Measurements from ENCODE around the gene ALDH4A1. TPM values are rescaled to one million over a fixed set of nuclear protein-coding genes. Genes with fewer than 3 reads are reported as not detected.

Gene ALDH4A1
- total and polyA plus RNA-seq, 7 donors, result 19.5 to 81.1 (median 31.9) TPM

- no peaks in the 10 kb centered on the region for H3K9me3 ChIP-seq
- no peak overlapping the region for H3K27ac ChIP-seq
- TF ChIP-seq CTCF (IDR thresholded peaks at IDR 0.05), result no peak
- peaks cover 48% of the 10 kb centered on the region for H3K4me1 ChIP-seq
- intact Hi-C loops (cut with DNase I), result no loop called here
- ATAC-seq, result no peak
- no peak for DNase-seq
- no peaks in the 10 kb centered on the region for H3K27me3 ChIP-seq (ENCODE audit: insufficient read depth in 3 of 3, low read length in 2 of 3)
- no peak overlapping the region for H3K4me3 ChIP-seq
- H3K36me3 ChIP-seq (ENCODE audit: insufficient read depth in 1 of 2, low read depth in 1 of 2), result no peaks in the 10 kb centered on the region
- WGBS, 3 donors, result 96 to 99% (median 98%) methylated on average over 4 of the region's 4 CpGs
Measured at GRCh38 chr1:18943162-18943561, 40.8 kb upstream of the ALDH4A1 start.

DNA sequence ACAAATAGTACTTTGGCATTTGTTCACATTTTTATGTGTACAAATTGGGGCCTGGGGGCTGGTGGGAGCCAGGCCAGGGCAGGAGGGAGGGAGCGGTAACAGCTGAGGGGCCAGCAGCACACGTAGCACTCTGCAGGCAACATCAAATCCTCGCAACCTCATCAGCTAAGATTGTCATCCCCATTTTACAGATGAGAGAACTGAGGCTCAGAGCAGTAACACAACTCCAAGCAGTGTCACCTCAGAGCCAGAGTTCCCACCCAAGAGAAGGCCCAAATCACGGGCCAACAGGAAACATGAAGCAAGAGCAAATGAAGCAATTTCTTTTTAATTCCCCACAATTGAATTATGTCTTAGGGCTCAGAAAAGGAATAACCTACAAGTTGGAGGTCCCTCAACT lies 40.0 kb upstream of the ALDH4A1 start:
- no peaks in the 10 kb centered on the region for H3K27me3 ChIP-seq (ENCODE audit: insufficient read depth in 3 of 3, low read length in 2 of 3)
- H3K4me1 ChIP-seq, result peaks cover 48% of the 10 kb centered on the region
- ATAC-seq, result no peak
- no peak for TF ChIP-seq CTCF (IDR thresholded peaks at IDR 0.05)
- no peaks in the 10 kb centered on the region for H3K9me3 ChIP-seq
- DNase-seq, result peak in 1 of 2 donors; percentile 34
- H3K36me3 ChIP-seq (ENCODE audit: insufficient read depth in 1 of 2, low read depth in 1 of 2), result no peaks in the 10 kb centered on the region
- intact Hi-C loops (cut with DNase I), result no loop called here
- WGBS, 3 donors, result 85 to 86% (median 85%) methylated on average over 4 of the region's 4 CpGs
- H3K27ac ChIP-seq, result peak overlapping the region; percentile 9
- H3K4me3 ChIP-seq, result no peak overlapping the region

DNA sequence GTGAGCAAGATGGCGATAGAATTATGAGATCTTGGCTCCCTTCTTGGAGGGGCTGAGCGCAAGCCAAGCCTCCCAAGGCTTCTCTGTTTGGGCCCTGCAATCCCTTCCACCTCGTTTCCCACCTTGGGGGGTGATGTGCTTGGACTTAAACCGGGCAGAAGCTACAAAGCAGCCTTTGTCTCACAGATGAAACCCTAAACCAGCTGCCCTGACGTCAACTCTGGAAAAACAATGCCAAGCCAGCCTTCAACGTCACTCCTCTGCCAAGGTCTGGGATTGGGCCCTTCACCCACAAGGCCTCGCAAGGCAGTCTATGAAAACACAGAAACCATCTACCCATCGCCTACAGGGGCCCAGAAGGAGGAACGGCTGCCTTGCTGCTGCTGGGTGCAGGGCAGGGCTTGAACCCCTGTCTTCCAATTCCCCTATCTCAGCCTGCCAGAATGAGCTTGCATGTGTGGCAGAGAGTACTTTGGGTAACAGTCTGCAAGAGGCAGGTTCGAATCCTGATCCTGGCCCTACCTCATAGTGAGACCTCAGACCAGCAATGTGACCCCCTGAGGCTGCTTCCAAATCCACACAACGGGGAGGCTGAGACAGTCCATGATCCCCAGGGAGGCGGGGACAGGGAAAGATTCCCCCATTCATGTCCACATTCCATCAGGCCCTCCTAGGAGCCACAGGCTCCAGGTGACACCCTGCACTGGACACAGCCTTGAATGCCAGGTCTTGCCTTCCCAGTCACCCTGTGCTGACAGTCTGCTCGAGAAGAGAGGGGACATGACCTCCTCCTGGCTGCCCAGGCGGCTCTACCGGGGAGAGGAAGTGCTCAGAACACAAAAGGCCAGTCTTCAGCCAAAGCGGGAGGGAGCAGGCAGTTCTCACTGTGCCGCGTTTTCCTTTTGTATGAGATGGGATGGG lies 39.1 kb upstream of the ALDH4A1 start:
- peak overlapping the region; percentile 9 for H3K27ac ChIP-seq
- intact Hi-C loops (cut with DNase I), result no loop called here
- DNase-seq (peak; percentile 36 to 55), ATAC-seq (peak; percentile 55 to 70 (median 66))
- TF ChIP-seq CTCF (IDR thresholded peaks at IDR 0.05), result no peak
- no peak overlapping the region for H3K4me3 ChIP-seq
- WGBS, 3 donors, result 43 to 65% (median 47%) methylated on average over 17 to 18 of the region's 18 CpGs
- no peaks in the 10 kb centered on the region for H3K36me3 ChIP-seq (ENCODE audit: insufficient read depth in 1 of 2, low read depth in 1 of 2)
- peaks cover 45% of the 10 kb centered on the region for H3K4me1 ChIP-seq
- H3K27me3 ChIP-seq (ENCODE audit: insufficient read depth in 3 of 3, low read length in 2 of 3), result no peaks in the 10 kb centered on the region
- no peaks in the 10 kb centered on the region for H3K9me3 ChIP-seq

DNA sequence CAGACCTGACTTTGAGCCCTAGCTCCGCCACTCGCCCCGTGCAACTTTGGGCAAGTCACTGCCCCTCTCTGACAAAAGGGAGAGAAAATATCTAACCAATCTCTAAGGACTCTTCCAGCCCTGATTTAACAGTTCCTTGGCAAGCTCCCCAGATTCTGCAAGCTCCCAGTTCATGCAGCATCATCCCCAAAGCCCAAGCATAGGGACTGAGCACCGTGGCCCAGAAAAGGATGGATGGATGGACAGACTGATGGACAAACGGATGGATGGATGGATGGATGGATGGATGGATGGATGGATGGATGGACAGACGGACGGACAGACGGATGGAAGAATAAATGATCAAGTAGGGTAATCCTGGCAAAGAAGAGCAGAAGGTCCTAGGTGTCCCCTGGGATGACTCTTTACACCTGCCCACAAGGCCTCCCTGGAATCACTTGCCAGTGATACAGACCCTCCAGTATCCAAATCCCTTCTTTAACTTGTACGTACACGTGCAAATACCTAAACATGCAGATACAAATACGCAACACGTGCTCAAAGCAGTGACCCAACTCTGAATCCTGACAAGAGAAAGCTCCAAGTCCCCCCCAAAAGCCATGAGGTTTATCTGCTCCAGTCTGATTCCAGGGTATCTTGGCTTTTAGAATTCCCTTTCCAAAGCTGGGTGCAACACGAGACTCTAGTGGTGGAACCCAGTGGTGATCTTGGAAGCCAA lies 38.1 kb upstream of the ALDH4A1 start:
- H3K36me3 ChIP-seq (ENCODE audit: insufficient read depth in 1 of 2, low read depth in 1 of 2), result no peaks in the 10 kb centered on the region
- DNase-seq, result no peak
- H3K4me1 ChIP-seq, result peaks cover 38% of the 10 kb centered on the region
- no peaks in the 10 kb centered on the region for H3K9me3 ChIP-seq
- 73 to 86% (median 76%) methylated on average over 13 of the region's 13 CpGs for WGBS, 3 donors
- ATAC-seq, result no peak
- H3K27ac ChIP-seq, result no peak overlapping the region
- H3K27me3 ChIP-seq (ENCODE audit: insufficient read depth in 3 of 3, low read length in 2 of 3), result no peaks in the 10 kb centered on the region
- H3K4me3 ChIP-seq, result no peak overlapping the region
- intact Hi-C loops (cut with DNase I), result no loop called here
- no peak for TF ChIP-seq CTCF (IDR thresholded peaks at IDR 0.05)
